Prostate gland (tissue), 2 donors: ENCODE results near the gene ORC2.

ENCODE experiments used
- POLR2A ChIP-seq: fragments of 450-650 bp; IDR thresholded peaks from one replicate; pipeline ENCODE4 v1.6.1; 2016; ENCODE audit warnings: antibody characterized with exemption, mild to moderate bottlenecking
- POLR2AphosphoS5 ChIP-seq: sonication (generic); formaldehyde crosslinking; IDR thresholded peaks from one replicate; pipeline ENCODE4 v1.6.1; 2017; ENCODE audit warnings: antibody characterized with exemption
- TF ChIP-seq, protein P1 (sequence below), 4 experiments: fragments of 200-600 bp in 2 of 4; fragments of 450-650 bp in 2 of 4; sonication (generic) in 2 of 4; IDR thresholded peaks; 1 replicate in 3 of 4; 2 replicates in 1 of 4; pipeline ENCODE4 v1.5.1; 2016 to 2019; ENCODE audit warnings: antibody characterized with exemption in 4 of 4, mild to moderate bottlenecking in 2 of 4, moderate library complexity in 2 of 4

- TF ChIP-seq POLR2AphosphoS5 (no peak), POLR2A (no peak)
- TF ChIP-seq, protein P1, sequence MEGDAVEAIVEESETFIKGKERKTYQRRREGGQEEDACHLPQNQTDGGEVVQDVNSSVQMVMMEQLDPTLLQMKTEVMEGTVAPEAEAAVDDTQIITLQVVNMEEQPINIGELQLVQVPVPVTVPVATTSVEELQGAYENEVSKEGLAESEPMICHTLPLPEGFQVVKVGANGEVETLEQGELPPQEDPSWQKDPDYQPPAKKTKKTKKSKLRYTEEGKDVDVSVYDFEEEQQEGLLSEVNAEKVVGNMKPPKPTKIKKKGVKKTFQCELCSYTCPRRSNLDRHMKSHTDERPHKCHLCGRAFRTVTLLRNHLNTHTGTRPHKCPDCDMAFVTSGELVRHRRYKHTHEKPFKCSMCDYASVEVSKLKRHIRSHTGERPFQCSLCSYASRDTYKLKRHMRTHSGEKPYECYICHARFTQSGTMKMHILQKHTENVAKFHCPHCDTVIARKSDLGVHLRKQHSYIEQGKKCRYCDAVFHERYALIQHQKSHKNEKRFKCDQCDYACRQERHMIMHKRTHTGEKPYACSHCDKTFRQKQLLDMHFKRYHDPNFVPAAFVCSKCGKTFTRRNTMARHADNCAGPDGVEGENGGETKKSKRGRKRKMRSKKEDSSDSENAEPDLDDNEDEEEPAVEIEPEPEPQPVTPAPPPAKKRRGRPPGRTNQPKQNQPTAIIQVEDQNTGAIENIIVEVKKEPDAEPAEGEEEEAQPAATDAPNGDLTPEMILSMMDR (IDR thresholded peaks at IDR 0.05) = no peak
Measured at GRCh38 chr2:200975672-200976071, 12.2 kb upstream of the ORC2 start.
